Measurements from ENCODE around the gene RBM39. TPM values are rescaled to one million over a fixed set of nuclear protein-coding genes. Genes with fewer than 3 reads are reported as not detected.

The RBM39 gene
- total and polyA plus RNA-seq, 2 of the 13 experiments (the other 11 are each of a cell fraction or from before 2014, with no cell fraction given), result 788 to 920 TPM

GRCh38 chr20:35768731-35769664, 26.9 kb upstream of the RBM39 start (continued):
- TF ChIP-seq MNT (IDR thresholded peaks at IDR 0.05) (no peak), POLR2AphosphoS5 (IDR thresholded peaks at IDR 0.05; ENCODE audit: low read depth, low read length) (peak; percentile 84), ZNF234 (CRISPR knock-in tag; conservative IDR thresholded peaks at IDR 0.05) (no peak), ZNF747 (CRISPR knock-in tag; IDR thresholded peaks at IDR 0.05; ENCODE audit: borderline replicate concordance) (no peak), ZNF546 (CRISPR knock-in tag; conservative IDR thresholded peaks at IDR 0.05) (no peak), ZNF367 (CRISPR knock-in tag; IDR thresholded peaks at IDR 0.05; ENCODE audit: borderline replicate concordance) (no peak), MED13 (CRISPR knock-in tag; IDR thresholded peaks at IDR 0.05) (no peak), ZNF619 (CRISPR knock-in tag; IDR thresholded peaks at IDR 0.05) (no peak), ZBTB3 (CRISPR knock-in tag; IDR thresholded peaks at IDR 0.05; ENCODE audit: borderline replicate concordance, low read depth) (no peak), RXRB (CRISPR knock-in tag; IDR thresholded peaks at IDR 0.05; ENCODE audit: borderline replicate concordance) (peak; percentile 40; the same call in 1 of the 2 replicates), FOSL2 (CRISPR knock-in tag; IDR thresholded peaks at IDR 0.05) (peak; percentile 79), KLF15 (CRISPR knock-in tag; IDR thresholded peaks at IDR 0.05; ENCODE audit: borderline replicate concordance) (no peak), YEATS2 (CRISPR knock-in tag; IDR thresholded peaks at IDR 0.05; ENCODE audit: borderline replicate concordance) (peak; percentile 50; the same call in 1 of the 2 replicates), NRL (CRISPR knock-in tag; IDR thresholded peaks at IDR 0.05; ENCODE audit: borderline replicate concordance) (no peak), DPF2 (CRISPR knock-in tag; IDR thresholded peaks at IDR 0.05; ENCODE audit: borderline replicate concordance, low read depth) (no peak), WIZ (CRISPR knock-in tag; IDR thresholded peaks at IDR 0.05) (no peak), ZNF30 (CRISPR knock-in tag; IDR thresholded peaks at IDR 0.05) (no peak), BORCS8-MEF2B (CRISPR knock-in tag; IDR thresholded peaks at IDR 0.05) (no peak), ZKSCAN5 (CRISPR knock-in tag; IDR thresholded peaks at IDR 0.05) (no peak), IKZF4 (CRISPR knock-in tag; IDR thresholded peaks at IDR 0.05; ENCODE audit: borderline replicate concordance, low read depth, not compliant biosample characterization) (no peak), NONO (IDR thresholded peaks at IDR 0.05) (no peak), NONO (CRISPR knock-in tag; conservative IDR thresholded peaks at IDR 0.05) (no peak), ZFAT (CRISPR knock-in tag; conservative IDR thresholded peaks at IDR 0.05) (no peak)
- TF ChIP-seq, protein P1, sequence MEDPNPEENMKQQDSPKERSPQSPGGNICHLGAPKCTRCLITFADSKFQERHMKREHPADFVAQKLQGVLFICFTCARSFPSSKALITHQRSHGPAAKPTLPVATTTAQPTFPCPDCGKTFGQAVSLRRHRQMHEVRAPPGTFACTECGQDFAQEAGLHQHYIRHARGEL (CRISPR knock-in tag; IDR thresholded peaks at IDR 0.05), result no peak
- TF ChIP-seq, protein P2, sequence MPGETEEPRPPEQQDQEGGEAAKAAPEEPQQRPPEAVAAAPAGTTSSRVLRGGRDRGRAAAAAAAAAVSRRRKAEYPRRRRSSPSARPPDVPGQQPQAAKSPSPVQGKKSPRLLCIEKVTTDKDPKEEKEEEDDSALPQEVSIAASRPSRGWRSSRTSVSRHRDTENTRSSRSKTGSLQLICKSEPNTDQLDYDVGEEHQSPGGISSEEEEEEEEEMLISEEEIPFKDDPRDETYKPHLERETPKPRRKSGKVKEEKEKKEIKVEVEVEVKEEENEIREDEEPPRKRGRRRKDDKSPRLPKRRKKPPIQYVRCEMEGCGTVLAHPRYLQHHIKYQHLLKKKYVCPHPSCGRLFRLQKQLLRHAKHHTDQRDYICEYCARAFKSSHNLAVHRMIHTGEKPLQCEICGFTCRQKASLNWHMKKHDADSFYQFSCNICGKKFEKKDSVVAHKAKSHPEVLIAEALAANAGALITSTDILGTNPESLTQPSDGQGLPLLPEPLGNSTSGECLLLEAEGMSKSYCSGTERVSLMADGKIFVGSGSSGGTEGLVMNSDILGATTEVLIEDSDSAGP (CRISPR knock-in tag; IDR thresholded peaks at IDR 0.05; ENCODE audit: borderline replicate concordance), result no peak
- TF ChIP-seq, protein P3, sequence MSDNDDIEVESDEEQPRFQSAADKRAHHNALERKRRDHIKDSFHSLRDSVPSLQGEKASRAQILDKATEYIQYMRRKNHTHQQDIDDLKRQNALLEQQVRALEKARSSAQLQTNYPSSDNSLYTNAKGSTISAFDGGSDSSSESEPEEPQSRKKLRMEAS (IDR thresholded peaks at IDR 0.05), result no peak
